MG63 (cell line): Measurements from ENCODE around the gene TIA1. TPM values are rescaled to one million over a fixed set of nuclear protein-coding genes. Genes with fewer than 3 reads are reported as not detected.
"Not testable (repeated sequence)": the region's sequence is repeated elsewhere in the genome, so short reads cannot be mapped to it uniquely, and the experiment has no call there.

Source experiments
- DNase-seq: peaks from one replicate; pipeline ENCODE4 v3.0.0-alpha.2; 2020
- H3K27me3 ChIP-seq: fragments of 250-450 bp; sonication (Bioruptor Pico); 2 replicates; pipeline ENCODE4 v1.5.1; 2020; ENCODE audit warnings: mild to moderate bottlenecking, moderate library complexity
- H3K36me3 ChIP-seq: fragments of 250-450 bp; sonication (Bioruptor Pico); 2 replicates; pipeline ENCODE4 v1.5.1; 2020; ENCODE audit warnings: mild to moderate bottlenecking, moderate library complexity
- H3K4me3 ChIP-seq: fragments of 250-450 bp; sonication (Bioruptor Pico); 2 replicates; pipeline ENCODE4 v1.5.1; 2020; ENCODE audit warnings: mild to moderate bottlenecking, moderate library complexity
- H3K9me3 ChIP-seq: fragments of 250-450 bp; sonication (Bioruptor Pico); 2 replicates; pipeline ENCODE4 v1.5.1; 2020; ENCODE audit warnings: mild to moderate bottlenecking, moderate library complexity
- total RNA-seq: library from RNA; depleted of rRNA; stranded (reverse); fragments of >200 nt; shearing (Covaris generic); gene quantifications from 2 replicates; pipeline ENCODE4 v1.2.3, GENCODE V29; 2014; ENCODE audit warnings: low replicate concordance

The TIA1 gene
- total RNA-seq, 1 experiment from 2014 or later, result 53.3 TPM

DNA sequence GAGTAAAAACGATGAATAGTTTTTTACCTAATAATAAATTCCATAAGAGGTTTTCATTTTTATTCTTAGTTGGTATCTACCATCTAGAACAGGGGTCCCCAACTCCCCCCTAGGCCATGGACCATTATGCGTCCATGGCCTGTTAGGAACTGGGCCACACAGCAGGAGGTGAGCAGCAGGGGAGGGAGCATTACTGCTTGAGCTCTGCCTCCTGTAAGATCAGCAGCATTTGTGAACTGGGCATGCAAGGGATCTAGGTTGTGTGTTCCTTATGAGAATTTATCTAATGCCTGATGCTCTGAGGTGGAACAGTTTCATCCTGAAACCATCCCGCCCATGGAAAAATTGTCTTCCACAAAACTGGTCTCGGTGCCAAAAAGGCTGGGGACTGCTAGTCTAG lies 5.9 kb downstream of the TIA1 start:
- Histone ChIP-seq H3K27me3 (no peaks in the 10 kb centered on the region), H3K4me3 (no peak overlapping the region), H3K9me3 (no peaks in the 10 kb centered on the region), H3K36me3 (peaks cover 38% of the 10 kb centered on the region)
- DNase-seq, result no peak

DNA sequence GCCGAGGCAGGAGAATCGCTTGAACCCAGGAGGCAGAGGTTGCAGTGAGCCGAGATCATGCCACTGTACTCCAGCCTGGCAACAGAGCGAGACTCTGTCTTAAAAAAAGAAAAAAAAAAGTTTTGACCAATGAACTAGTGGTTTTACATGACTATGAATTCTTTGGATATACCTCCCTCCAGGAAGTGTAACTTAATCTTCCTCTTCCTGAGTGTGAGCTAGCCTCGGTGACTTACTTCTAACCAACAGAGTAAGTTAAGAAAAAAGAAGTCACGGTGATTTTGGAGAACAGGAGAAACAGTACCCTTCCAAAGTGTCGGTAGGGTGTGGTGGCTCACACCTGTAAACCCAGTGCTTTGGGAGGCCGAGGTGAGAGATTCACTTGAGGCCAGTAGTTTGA lies 7.1 kb downstream of the TIA1 start:
- H3K4me3 ChIP-seq, result no peak overlapping the region
- no peak for DNase-seq
- H3K36me3 ChIP-seq, result peaks cover 39% of the 10 kb centered on the region
- H3K27me3 ChIP-seq, result no peaks in the 10 kb centered on the region
- H3K9me3 ChIP-seq, result no peaks in the 10 kb centered on the region

GRCh38 chr2:70240599-70240998 lies 7.8 kb downstream of the TIA1 start:
- H3K36me3 ChIP-seq, result peaks cover 37% of the 10 kb centered on the region
- no peak for DNase-seq
- no peaks in the 10 kb centered on the region for H3K27me3 ChIP-seq
- H3K4me3 ChIP-seq, result no peak overlapping the region
- no peaks in the 10 kb centered on the region for H3K9me3 ChIP-seq

- Histone ChIP-seq H3K4me3 (no peak overlapping the region), H3K9me3 (no peaks in the 10 kb centered on the region), H3K27me3 (no peaks in the 10 kb centered on the region), H3K36me3 (peaks cover 41% of the 10 kb centered on the region)
- DNase-seq, result no peak
Measured at GRCh38 chr2:70233926-70234325, 14.5 kb downstream of the TIA1 start.

GRCh38 chr2:70226781-70227180 lies 21.6 kb downstream of the TIA1 start:
- no peaks in the 10 kb centered on the region for H3K27me3 ChIP-seq
- no peak for DNase-seq
- no peak overlapping the region for H3K4me3 ChIP-seq
- no peaks in the 10 kb centered on the region for H3K9me3 ChIP-seq
- H3K36me3 ChIP-seq, result peaks cover 71% of the 10 kb centered on the region

DNA sequence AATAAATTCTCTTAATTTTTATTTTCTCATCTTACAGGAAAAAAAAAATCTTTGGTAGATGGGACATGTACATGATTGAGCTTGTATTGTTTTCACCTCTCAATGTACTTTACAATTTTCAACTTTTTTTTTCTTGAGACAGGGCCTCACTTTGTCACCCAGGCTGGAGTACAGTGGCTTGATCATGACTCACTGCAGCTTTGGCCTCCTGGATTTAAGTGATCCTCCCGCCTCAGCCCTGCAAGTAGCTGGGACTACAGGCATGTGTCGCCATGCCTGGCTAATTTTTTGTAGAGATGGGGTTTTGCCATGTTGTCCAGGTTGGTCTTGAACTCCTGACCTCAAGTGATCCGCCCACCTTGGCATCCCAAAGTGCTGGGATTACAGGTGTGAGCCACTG lies 25.1 kb downstream of the TIA1 start:
- H3K36me3 ChIP-seq, result peaks cover 74% of the 10 kb centered on the region
- H3K4me3 ChIP-seq, H3K9me3 ChIP-seq, DNase-seq, H3K27me3 ChIP-seq: not testable (repeated sequence)

DNA sequence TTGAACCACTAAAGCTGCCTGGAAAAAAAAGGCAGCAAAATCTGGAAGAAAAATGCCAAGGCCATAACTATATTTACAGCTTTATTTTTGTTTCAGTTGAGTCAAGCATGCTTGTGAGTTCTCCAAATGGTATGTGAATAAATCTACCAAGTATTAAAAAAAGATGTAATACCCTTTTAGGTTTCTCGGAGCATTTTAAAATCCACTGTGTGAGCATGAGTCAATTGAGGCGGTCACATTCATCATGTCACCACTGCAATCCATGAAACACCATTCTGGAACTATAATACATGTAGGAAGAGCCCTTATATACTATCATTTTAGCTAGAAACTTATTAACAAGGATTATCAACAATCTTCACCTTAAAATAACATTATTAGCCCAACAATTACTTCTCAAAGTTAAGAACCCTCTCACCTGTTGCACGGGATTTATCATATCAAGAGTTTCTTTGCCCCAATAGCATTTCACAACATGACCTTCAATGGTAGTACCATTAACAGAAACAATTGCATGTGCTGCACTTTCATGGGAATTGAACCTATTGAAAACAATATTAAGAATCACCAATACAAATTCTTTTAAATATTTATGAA lies 33.4 kb downstream of the TIA1 start:
- Histone ChIP-seq H3K27me3 (no peaks in the 10 kb centered on the region), H3K4me3 (no peak overlapping the region), H3K36me3 (peaks cover 48% of the 10 kb centered on the region), H3K9me3 (no peaks in the 10 kb centered on the region)
- DNase-seq, result no peak

- peaks cover 50% of the 10 kb centered on the region for H3K36me3 ChIP-seq
- no peak overlapping the region for H3K4me3 ChIP-seq
- no peaks in the 10 kb centered on the region for H3K27me3 ChIP-seq
- no peak for DNase-seq
- H3K9me3 ChIP-seq, result no peaks in the 10 kb centered on the region
Measured at GRCh38 chr2:70214365-70214764, 34.1 kb downstream of the TIA1 start.

- Histone ChIP-seq H3K9me3 (no peaks in the 10 kb centered on the region), H3K36me3 (peaks cover 42% of the 10 kb centered on the region), H3K27me3 (no peaks in the 10 kb centered on the region), H3K4me3 (no peak overlapping the region)
- DNase-seq, result no peak
Measured at GRCh38 chr2:70212298-70212932, 36.0 kb downstream of the TIA1 start.

DNA sequence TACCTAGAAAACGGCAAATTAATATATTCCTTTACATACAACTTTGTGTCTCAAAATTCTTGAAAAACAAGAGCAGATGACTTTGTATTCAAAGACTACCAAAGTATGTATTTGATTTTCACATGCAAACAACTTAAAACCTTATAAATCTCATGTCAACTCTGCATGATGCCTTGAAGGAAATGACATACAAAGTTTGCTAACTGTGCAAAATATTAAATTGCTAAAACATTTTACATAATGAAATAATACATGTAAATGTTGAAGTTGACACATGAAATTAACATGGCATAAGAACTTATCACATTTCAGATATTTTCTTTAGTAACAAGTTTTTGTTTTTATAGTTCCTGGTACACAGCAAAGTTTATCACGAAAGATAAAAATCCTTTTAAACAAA lies 36.8 kb downstream of the TIA1 start:
- Histone ChIP-seq H3K4me3 (no peak overlapping the region), H3K36me3 (peaks cover 37% of the 10 kb centered on the region), H3K9me3 (no peaks in the 10 kb centered on the region), H3K27me3 (no peaks in the 10 kb centered on the region)
- no peak for DNase-seq

- H3K4me3 ChIP-seq, result no peak overlapping the region
- H3K27me3 ChIP-seq, result no peaks in the 10 kb centered on the region
- no peaks in the 10 kb centered on the region for H3K9me3 ChIP-seq
- H3K36me3 ChIP-seq, result peaks cover 1% of the 10 kb centered on the region
- DNase-seq, result no peak
Measured at GRCh38 chr2:70204452-70204851, 44.0 kb downstream of the TIA1 start.

DNA sequence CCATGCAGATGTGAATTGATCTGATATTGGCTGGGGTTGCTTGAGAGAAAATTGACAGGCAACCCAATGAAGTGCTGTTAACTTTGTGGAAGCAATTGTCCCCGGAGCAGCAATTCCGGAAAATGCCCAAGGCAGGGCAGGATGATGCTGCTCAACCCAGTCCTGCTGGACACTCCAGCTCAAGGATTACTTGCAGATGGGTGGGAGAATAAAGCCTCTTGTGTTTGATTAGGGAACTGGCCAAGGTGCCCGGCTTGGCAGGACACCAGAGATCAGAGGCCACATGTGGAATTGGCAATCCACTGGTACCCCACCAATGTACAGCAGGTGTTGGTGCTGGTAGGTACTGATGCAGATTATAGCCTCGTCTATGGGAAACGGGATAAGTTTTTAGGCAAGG lies 45.3 kb downstream of the TIA1 start:
- Histone ChIP-seq H3K27me3 (no peaks in the 10 kb centered on the region), H3K36me3 (no peaks in the 10 kb centered on the region), H3K9me3 (no peaks in the 10 kb centered on the region; the same call in 1 of the 2 replicates), H3K4me3 (no peak overlapping the region)
- DNase-seq, result no peak

DNA sequence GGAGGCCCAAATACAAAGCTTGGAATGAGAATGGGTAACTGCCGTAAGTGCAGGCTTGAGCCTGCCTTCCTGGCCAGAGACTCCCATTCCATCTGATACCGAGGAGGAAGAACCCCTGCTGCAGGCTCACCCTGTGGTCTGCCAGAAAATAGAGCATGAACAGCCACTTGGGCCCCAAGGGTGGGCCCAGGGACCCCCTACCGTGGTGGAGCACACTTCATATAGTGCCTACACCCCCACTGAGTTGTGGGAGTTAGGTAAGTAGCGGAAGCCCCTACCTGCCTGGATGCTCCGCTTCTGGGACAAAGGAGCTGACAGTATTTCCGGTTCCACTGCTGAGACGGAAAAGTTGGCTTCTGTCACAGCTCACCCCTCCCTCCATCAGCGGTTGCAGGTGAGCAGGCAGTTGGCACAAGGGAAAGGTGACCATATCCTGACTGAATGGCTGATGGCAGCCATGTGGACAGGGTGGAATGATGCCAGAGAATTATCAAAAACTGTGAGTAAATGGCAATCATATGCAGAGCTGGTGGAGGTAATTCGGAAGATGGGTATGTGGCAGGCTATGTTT lies 46.1 kb downstream of the TIA1 start:
- Histone ChIP-seq H3K4me3 (no peak overlapping the region), H3K27me3 (no peaks in the 10 kb centered on the region), H3K36me3 (no peaks in the 10 kb centered on the region), H3K9me3 (no peaks in the 10 kb centered on the region; the same call in 1 of the 2 replicates)
- no peak for DNase-seq

DNA sequence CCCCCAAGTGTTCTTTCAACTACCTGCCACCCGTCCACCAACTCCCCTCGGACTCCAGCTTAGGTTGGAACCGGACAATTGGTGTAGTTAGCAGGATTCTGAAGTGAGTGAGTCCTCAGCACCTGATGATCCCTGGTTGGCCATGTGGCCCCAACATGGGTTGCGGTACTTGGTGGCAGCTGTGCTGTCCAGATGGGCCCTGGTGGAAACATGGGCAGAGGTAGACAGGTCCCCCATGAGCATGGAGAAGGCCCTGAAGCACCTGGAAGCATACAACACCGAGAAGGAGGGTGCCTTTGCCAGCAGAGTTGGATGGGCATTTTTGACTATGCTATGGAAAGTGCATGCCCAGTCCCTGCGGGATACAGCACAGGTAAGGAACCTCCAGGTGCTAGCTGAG lies 46.6 kb downstream of the TIA1 start:
- no peaks in the 10 kb centered on the region for H3K36me3 ChIP-seq
- H3K27me3 ChIP-seq, result no peaks in the 10 kb centered on the region
- DNase-seq, result no peak
- H3K4me3 ChIP-seq, result no peak overlapping the region
- no peaks in the 10 kb centered on the region; the same call in 1 of the 2 replicates for H3K9me3 ChIP-seq

DNA sequence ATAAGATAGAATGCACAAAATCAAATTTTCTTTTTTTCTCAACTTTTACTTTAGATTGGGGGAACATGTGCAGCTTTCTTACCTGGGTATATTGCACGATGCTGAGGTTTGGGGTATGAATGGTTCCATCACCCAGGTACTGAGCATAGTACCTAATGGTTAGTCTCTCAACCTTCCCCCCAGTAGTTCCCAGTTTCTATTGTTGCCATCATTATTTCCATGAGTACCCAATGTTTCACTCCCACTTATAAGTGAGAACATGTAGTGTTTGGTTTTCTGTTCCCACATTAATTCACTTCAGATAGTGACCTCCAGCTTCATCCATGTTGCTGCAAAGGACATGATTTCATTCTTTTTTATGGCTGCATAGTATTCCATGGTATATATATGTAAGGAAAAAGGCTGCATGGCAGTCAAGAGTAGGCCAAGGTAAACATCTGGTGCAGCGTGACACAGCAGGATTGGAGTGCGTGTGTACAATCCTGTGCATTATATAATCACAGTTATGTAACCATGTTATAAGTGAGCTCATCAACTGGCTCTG lies 47.1 kb downstream of the TIA1 start:
- no peak for DNase-seq
- no peaks in the 10 kb centered on the region for H3K27me3 ChIP-seq
- H3K4me3 ChIP-seq, result no peak overlapping the region
- no peaks in the 10 kb centered on the region for H3K36me3 ChIP-seq
- H3K9me3 ChIP-seq, result no peaks in the 10 kb centered on the region; the same call in 1 of the 2 replicates

- Histone ChIP-seq H3K9me3 (no peaks in the 10 kb centered on the region; the same call in 1 of the 2 replicates), H3K36me3 (no peaks in the 10 kb centered on the region), H3K4me3 (no peak overlapping the region), H3K27me3 (no peaks in the 10 kb centered on the region)
- DNase-seq, result no peak
Measured at GRCh38 chr2:70199320-70199864, 49.0 kb downstream of the TIA1 start.

GRCh38 chr2:70192516-70192915 lies 55.9 kb downstream of the TIA1 start:
- DNase-seq, result no peak
- Histone ChIP-seq H3K36me3 (no peaks in the 10 kb centered on the region), H3K27me3 (no peaks in the 10 kb centered on the region), H3K4me3 (no peak overlapping the region), H3K9me3 (no peaks in the 10 kb centered on the region)
